HG02678 (cell line): ENCODE measurements around the gene CHST2.

ENCODE experiments used
- ATAC-seq: cut with Tn5 transposase; IDR thresholded peaks from one replicate; pipeline ENCODE4 v1.9.1; 2021; ENCODE audit warnings: mild to moderate bottlenecking, moderate library complexity; ENCODE audit not compliant: unreplicated experiment

CHST2 gene

GRCh38 chr3:143165211-143165610 lies 45.6 kb downstream of the CHST2 start:
- peak; percentile 26 for ATAC-seq

DNA sequence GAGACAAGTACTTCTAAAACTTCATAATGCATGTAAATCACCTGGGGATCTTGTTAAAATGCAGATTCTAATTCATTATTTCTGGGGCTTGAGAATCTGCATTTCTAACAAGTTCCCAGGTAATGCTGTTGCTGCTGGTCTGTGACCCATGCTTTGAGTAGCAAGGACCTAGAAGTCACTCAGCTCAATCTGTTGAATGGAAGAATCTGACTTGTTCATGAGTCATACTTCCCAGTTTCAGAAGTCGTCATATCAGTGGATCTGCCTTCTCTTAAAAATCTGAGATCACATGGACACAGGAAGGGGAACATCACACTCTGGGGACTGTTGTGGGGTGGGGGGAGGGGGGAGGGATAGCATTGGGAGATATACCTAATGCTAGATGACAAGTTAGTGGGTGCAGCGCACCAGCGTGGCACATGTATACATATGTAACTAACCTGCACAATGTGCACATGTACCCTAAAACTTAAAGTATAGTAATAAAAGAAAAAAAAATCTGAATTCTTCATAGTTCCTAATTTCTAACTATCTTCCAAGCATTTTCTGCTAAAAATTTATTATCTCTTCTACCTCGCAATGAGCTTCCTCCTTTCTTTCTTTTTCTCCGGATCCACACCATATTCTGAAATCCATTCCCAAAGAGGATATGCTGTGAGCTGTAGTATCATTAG lies 46.2 kb downstream of the CHST2 start:
- ATAC-seq = peak; percentile 53

- no peak for ATAC-seq
These were observed 46.8 kb downstream of the CHST2 start for GRCh38 chr3:143166376-143166775.

DNA sequence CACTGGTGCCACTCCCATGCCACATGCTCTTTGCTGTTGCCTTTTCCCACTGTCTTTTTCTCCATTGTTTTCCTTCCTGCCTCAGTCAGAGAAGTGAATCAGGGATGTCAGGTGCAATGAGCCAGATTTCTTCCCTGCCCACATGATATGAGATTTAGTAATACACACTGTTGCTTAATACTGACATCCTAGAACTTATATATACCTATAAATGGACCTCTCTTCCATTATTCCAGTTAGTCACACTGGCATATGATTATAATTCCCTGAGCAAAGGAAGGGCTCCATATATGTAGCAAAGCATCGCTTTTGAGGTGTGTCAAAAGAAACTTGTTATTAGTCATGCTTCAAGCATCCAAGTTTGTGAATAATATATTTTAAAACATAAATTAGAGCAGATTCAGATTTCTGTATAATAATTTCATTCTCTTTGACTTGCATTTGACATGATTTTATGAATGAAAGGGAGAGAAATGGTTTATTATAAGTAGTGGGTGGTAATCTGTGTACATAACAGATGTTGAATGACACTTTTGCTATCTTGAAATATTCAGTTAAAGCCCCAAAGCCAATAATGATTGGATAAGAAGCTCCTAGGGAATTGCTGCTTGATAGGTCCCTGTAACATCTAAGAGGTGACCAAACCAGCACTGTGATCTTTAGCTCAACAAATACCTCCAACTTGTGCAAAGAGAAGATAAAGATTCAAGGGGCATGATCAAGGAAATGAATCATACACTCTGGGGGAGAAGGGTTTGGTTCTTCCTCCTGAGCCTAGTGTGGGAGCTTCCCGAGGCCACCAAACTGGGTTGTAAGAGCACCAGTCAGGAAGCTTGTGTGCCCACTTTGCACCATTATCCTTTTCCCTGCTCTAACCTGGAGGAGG lies 48.6 kb downstream of the CHST2 start:
- no peak for ATAC-seq

GRCh38 chr3:143168855-143169192 lies 49.3 kb downstream of the CHST2 start:
- no peak for ATAC-seq

DNA sequence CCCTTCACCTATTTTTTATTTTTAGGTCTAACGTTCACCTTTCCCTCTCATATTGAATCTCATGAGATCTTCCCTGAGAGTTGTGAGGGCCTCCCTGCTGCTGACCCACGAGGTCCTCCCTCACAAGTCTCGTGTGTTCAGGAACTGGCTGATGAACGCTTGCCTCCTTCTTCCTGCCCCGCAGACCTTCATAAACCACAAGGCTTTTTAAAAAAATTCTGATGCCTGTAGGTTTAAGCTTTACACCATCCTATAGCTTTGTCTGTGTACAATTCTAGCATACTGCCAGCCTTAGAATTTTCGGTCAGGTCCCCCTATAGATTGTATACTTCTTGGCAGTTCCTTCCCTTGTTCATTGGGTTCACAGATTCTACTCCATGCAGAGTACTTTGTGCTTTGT lies 50.5 kb downstream of the CHST2 start:
- ATAC-seq = no peak

- ATAC-seq = no peak
These were observed 51.1 kb downstream of the CHST2 start for GRCh38 chr3:143170676-143171075.

DNA sequence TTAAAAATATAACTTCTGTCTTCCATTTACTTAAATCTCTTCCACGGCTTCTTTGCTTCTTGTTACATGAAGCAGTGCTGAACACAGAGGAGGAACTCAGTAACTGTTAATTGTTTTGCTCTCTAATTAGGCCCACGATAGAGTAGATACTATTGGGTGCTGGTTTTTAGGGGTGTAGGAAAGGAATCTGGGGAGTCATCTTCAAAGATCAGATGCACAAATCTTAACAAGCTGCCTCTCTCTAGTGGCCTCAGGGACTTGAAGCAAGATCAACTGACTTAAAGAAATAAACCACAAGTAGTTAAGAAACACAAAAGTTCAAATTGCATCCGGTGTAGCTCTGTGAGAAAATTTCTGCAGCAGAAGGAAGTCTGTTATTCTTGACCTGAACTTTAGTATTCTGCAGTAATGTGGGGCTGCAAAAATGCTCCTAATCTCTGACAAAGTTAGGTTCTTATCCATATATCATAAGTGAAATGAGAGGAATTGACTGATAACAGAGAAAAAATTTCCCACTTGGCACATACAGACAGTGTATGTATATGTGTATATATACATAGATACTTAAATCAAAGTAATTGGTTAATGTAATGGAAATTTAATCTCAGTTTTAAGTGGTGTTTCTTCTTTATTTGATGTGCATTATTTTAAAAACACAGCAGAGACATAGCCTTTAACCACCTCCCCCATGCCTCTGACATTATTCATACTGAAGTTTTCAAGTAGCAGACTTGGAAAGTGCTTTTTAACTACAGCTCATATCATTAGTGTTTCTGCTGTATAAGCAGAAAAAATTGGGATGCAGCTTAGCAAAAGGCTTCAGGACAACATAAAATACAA lies 51.8 kb downstream of the CHST2 start:
- ATAC-seq = peak; percentile 76

DNA sequence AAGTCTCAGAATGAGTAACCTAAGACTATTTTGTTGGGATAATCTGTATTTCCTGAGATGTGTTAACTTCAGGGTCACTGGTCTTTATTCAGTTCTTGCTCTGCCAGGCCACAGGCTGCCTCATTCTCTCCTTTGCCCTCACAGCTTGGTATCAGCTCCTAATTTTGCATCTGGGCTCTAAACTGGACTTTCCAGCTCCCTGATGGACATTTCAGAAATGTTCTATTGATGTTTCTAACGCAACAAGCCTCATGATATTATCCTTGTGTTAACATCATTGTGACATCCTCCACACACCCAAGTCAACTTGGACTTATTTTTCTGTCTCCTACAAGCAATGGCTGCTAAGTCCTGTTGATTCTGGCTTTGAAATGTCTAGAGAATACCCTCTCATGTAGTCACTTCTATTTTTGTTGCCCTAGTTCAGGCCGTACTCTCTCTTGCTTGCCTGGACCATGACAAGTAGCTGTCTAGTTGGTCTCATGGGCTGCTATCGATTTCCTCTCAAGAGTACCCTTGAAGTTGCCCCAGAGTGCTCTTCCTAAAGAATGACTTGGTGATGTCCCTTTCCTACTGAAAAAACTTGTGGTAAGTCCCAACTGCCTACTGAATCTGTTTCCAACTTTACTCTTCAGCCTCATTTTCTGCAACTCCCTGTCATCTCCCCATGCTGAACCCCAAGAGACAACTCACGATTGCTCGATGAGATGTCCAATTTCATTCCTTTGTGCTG lies 52.7 kb downstream of the CHST2 start:
- no peak for ATAC-seq

GRCh38 chr3:143172795-143173145 lies 53.2 kb downstream of the CHST2 start:
- no peak for ATAC-seq

DNA sequence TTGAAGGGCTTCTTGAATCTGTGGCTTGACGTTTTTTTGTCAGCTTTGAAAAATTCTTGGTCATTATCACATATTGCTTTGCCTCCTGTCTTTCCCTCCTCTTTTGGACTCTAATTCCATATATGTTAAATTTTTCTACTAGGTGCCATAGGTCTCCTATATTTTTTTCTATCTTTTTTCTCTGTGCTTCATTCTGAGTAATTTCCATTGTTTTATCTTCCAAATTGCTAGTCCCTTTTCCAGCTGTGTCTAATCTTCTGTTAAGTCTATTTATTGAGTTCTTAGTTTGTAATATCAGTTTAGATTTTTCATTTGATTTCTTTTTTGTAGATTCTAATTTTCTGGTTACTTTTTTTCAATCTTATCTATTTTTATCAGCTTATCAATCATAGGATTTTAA lies 53.7 kb downstream of the CHST2 start:
- ATAC-seq = no peak
